Retina (tissue), 1 donor: ENCODE measurements around the gene MED13.
"Not testable (repeated sequence)": the region's sequence is repeated elsewhere in the genome, so short reads cannot be mapped to it uniquely, and the experiment has no call there.

Experiments used
- DNase-seq: peaks from one replicate; pipeline ENCODE4 v3.0.0-alpha.2; 2016

The MED13 gene

DNA sequence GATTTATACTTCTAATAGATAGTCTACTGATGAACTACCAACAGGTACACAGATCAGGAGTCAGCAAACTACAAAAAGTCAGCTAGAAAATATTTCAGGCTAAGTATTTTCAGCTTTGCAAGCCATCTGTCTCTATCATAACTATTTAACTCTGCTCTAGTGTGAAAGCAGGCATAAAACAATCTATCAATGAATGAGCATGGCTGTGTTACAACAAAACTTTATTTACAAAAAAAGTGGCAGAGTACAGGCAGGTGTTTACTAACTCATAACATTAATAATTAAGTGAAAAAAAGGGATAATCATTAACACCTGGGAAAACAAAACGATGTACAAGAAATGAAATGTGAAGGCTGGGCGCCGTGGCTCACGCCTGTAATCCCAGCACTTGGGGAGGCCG, 15.8 kb downstream of the MED13 start:
- DNase-seq = no peak

DNA sequence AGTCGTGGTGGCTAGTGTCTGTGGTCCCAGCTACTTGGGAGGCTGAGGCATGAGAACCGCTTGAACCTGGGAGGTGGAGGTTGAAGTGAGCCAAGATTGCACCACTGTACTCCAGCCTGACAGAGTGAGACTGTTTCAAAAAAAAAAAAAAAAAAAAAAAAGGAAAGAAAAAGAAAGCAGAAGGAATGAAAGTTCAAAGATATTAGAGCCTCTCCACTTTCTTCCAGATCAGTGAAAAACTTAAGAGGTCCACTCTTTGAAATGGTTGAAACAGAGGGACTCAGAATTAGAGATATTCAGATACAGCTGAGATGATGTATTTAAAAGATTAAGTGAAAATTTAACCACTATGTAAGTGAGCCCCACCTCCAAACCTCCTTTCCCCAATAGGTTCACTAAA, 16.8 kb downstream of the MED13 start:
- no peak for DNase-seq

DNA sequence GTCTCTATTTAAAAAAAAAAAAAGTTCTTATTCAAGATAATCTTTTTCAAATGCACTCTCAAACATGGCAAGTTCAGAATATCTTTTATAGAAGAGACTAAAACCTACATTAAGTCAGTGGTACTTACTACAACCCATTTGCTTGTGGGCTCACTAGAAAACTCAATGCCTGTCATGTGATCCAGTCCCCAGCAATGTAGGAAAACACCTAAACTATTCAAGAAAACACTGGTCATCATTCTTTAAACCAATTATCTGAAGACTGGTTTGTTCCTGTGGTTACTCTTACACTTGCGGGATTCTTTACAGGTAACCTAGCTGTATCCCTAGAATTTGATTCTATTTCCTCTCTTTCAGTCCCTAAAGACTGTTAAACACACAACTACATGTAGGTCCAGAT, 19.6 kb downstream of the MED13 start:
- no peak for DNase-seq

DNA sequence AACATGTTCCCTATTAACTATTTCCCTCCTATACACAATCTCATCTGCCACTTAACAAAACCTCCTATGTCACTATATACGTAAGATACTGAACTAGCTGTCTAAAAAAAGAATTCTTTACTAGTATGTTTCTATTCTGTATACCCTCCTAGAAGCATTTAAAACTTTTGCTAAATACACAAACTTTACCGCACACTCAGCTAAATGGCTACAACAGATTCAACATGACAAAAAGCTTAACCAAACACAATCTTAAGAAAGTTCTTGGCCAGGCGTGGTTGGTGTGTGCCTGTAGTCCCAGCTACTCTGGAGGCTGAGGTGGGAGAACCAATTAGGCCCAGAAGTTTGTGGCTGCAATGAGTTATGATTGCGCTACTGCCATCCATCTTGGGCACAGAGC, 20.0 kb downstream of the MED13 start:
- DNase-seq = no peak

DNA sequence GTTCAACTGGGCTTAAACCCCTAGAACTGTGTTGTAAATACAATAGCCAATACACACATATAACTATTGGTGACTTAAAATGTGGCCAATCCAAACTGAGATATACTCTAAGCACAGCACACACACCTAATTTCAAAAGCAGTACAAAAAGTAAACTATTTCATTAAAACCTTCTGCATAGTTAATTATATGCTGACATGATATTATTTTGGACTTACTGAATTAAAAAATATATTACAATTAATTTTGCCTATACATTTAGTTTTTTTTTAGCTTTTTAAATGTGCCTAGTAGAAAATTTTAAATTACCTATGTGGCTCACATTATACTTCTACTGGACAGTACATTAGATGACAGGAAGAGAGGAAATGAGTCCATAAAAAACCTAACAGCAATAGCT, 21.5 kb downstream of the MED13 start:
- DNase-seq = no peak

DNA sequence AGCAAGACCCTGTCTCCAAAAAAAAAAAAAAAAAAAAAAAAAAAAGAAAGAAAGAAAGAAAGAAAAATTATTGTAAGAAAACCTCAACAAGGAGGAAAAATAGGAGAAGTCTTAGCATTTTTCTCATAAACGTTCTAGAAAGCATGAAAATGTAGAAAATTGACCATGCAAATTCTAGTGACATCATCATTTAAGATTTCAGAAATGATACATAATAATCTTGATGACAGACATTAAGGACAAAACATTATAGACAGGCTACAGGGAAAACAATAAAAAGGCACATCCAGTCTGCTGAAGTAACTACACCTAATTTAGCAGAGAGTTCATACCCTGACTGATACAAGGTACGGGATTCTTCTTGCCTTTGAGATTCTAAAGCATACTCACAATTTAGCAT, 21.9 kb downstream of the MED13 start:
- no peak for DNase-seq

DNA sequence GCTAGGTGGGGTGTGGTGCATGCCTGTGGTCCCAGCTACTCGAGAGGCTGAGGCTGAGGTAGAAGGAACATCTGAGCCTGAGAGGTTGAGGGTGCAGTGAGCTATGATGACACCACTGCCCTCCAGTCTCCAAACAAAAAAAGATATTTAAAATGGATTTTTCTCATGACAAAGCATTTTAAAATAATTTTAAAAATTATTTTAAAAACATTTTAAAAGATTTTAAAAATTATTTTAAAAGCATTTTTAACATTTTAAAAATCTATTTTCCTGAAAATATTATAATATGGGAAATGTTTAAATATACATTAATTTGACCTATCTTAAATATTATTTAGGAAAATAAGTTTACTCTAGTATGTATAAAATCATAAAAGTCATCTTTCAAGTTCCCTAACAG, 26.8 kb downstream of the MED13 start:
- no peak for DNase-seq

DNA sequence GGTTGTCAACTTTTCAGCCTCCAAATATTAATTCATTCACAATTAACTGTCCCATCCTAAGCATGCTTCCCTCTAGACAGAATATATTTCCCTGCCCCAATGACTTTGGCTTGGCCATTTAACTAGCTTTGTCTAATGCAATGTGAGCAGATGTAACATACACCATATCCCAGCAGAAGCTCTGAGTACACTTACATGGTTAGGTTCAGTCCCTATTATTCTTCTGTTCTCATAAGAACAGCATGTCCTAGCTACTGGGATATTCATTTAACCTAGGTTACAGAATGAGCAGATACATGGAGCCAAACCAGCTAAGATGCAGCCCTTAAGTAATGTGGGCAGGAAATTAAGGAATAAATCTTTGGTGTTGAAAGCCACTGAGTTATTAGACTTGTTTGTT, 31.8 kb downstream of the MED13 start:
- DNase-seq = no peak

DNA sequence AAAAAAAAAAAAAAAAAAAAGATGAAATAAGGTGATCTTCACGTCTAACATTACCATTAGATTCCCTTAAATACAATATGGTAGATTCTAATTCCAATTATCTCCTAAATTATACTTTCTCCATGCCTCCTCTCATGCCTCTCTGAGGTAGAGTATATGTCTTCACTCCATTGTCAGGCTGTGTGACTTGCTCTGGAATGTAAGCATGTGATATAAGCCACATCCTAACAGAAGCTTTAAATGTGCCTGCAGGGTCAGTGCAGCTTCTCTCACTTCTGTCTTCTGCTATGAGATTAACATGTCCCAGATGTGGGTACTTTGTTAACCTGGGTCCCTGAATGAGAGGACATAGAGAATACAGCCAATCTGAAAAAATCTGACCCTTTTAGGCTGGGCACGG, 32.6 kb downstream of the MED13 start:
- no peak for DNase-seq

DNA sequence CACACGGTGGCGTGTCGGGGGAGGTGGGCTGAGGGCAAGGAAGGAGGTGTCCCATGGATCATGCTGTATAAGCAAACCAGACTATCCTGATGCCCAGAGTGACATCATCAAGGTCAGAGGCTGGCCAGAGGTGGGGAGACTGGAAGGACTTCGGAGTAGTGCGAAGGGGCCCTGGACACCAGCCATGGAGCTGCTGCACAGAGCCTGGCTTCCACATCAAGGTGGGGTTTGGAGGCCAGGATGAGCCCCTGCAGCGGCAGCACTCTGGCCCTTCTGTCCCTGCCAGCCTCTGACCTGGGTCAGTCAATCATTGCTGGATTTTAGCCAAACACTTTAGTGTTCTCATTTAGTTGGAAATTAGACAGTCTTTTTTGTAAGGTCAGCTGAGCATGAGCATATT, 34.8 kb downstream of the MED13 start:
- no peak for DNase-seq

DNA sequence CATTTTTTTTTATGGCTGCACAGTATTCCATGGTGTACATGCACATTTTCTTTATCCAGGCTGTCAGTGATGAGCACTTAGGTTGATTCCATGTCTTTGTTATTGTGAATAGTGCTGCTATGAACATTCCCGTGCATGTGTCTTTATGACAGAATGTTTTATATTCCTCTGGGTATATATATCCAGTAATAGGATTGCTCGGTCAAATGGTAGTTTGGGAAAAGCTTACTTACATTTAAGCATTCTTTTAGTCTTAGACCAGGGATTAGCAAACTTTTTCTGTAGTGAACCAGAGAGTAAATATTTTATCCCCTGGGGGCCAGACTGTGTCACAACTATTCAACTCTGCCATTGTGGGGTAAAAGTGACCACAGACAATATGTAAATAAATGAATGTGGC, 40.2 kb downstream of the MED13 start:
- no peak for DNase-seq

DNA sequence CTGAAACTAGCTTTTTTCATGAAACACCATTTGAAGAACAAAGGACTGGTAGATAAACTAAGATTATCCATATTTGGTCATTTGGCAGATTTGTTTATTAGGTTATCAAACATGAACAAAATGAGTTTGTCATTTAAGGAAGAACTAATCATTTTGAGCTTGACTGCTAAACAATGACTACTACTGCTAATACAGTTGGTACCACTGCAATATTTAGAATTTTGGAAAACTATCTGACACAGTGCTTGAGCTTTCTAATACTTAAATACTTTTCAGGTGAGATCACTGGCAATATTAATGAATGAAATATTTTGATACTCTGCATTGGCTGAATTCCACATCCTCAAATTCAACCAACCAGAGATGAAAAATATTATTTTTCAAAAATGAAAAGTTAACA, 47.2 kb downstream of the MED13 start:
- DNase-seq = no peak

DNA sequence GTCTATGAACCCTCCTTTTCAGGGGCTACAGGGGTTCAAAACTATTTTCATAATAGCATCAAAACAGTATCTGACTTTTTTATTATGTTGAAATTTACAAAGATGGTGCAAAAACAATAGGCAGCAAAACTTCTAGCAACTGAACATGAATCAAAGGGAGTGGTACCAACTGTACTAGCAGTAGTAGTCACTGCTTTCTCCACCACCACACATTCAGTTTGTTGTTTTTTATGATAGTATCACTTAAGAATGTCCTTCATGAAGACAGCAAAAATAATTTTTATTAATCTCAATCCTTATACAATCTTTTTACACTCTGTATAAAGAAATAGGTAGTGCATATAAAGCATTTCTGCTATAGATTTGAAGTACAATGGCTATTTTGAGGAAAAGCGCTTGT, 47.6 kb downstream of the MED13 start:
- no peak for DNase-seq

DNA sequence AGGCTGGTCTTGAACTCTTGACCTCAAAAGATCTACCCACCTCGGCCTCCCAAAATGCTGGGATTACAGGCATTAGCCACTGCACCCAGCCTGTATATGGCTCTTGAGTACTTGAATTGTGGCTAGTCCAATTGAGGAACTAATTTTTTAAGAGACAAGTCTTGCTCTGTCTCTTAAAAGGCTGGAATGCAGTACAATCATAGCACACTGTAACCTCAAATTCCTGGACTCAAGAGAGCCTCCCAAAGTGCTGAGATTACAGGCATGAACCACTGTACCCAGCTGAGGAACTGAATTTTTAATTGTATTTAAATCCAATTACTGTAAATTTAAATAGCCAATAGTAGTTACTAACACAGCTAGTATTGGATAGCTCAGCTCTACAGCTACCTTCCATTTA, 50.6 kb downstream of the MED13 start:
- DNase-seq = no peak

DNA sequence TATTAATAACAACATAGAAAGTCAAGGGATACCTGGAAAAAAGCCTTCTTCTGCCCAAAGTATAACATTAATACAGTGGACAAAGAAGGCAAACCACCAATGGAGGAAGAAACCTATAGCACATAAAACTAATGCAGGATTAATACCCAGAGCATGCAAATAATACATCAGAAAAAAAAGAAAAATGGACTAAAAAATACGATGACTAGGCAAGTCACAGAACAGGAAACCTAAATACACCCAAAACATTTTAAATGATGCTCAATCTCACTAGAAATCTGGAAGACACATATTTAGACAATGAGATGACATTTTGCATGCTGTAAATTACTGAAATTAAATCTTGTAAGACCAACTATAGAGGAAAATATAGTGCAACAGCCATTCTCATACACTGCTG, 55.9 kb downstream of the MED13 start:
- no peak for DNase-seq

DNA sequence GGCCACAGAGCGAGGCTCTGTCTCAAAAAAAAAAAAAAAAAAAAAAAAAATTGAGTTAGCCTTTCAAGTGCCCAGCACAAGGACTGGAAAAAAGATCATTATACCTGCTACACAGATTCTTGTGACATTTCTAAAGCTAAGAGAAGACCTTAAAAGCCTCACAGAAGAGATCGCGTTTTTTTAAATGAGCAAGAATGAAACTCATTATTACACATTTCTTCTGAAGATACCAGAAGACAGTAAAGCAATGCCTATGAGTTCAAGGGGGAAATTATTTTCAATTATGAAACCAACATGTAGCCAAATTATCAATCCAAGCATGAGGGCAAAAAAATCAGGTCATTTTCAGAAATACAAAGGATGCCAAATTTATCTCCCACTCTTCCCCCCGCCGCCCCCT, 56.8 kb downstream of the MED13 start:
- DNase-seq = no peak

DNA sequence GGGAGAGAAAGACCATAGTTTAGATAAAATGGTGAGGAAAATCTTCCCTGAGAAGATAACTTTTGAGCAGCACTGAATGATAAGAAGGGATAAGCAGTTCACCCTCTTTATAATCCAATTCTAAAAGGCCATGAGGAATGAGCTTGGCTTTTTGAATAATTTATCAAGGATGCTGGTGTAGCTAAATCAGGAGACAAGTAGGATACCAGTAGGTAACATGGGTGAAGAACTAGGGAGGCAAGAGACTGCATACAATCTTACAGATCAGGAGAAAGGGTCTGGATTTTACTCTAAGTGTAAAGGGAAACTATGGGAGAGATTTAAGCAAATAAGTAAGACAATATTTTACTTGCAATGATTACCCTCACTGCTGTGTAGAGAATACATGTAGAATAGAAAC, 60.7 kb downstream of the MED13 start:
- no peak for DNase-seq

DNA sequence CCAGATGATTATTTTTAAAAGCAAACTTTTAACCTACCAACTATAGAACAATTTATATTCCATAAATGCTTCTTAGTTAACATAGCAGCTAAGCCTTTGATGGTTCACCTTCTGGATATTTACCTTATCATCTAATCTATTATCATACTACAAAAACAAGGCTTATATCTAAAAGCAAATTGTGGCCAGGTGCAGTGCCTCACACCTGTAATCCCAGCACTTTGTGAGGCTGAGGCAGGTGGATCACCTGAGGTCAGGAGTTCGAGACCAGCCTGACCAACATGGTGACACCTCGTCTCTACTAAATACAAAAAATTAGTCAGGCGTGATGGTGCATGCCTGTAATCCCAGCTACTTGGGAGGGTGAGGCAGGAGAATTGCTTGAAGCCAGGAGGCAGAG, 61.9 kb downstream of the MED13 start:
- not testable (repeated sequence) for DNase-seq

DNA sequence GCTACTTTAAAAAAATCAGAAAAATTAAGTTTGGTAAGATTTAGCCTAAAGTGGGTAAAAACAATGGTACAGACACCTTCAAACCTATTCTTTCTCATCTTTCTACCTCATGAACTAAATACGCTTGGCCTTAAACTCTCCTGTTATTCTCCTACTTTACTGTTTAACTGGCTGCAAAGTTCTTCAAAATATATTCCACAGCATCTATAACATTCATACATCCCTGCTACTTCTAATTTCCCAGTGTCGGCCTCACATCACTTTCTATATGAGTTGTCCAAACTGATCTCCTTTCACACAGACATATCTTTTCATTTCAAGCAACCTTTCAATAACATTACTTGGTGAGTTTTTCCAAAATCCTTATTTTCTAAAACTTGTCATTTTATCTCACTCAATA, 64.0 kb downstream of the MED13 start:
- DNase-seq = no peak

DNA sequence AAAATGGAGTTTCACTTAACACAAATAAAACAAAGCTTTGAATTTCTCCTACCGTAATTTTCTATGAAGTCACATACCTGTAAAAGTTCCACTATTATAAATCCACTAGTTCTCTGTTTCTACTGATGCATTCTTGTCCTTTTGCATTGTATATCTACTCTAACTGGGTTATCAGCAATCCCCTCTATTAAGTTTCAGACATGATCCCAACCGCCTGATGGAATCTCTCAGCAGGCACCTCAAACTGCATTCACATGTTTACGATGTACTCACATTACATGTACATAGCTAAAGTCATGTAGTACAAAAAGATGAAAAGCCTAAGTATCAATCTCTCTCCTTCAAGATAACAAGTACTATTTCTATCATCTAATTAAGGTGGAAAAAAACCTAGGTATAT, 64.9 kb downstream of the MED13 start:
- no peak for DNase-seq

DNA sequence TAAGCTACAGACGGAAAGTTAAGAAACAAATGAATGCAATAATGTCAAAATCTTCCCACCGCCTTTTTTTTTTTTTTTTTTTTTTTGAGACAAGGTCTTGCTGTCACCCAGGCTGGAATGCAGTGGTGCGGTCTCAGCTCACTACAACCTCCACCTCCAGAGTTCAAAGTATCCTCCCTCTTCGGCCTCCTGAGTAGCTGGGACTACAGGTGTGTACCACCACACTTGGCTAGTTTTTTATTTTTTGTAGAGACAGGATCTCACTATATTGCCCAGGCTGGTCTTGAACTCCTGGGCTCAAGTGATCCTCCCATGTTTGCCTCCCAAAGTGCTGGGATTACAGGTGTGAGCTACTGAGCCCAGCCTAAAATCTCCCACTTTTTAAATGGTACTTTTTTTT, 66.5 kb downstream of the MED13 start:
- DNase-seq = not testable (repeated sequence)

DNA sequence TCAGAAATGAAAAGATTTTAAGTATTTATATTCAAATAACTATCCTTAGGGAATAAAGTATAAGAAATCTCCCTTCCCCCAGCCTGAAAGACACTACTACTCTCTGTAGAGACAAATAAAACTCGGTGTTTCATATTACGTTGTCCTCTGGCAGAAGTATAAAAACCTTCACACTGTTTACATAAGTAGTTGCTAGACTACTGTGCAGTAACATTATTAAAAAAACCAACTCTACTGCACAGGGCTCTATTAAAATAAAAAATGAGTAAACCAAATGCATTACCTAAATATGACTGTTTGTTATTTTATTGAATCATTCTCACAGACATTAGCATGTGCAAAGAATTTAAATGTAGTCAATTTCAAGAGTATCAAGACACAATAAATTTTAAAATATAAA, 67.4 kb downstream of the MED13 start:
- no peak for DNase-seq

DNA sequence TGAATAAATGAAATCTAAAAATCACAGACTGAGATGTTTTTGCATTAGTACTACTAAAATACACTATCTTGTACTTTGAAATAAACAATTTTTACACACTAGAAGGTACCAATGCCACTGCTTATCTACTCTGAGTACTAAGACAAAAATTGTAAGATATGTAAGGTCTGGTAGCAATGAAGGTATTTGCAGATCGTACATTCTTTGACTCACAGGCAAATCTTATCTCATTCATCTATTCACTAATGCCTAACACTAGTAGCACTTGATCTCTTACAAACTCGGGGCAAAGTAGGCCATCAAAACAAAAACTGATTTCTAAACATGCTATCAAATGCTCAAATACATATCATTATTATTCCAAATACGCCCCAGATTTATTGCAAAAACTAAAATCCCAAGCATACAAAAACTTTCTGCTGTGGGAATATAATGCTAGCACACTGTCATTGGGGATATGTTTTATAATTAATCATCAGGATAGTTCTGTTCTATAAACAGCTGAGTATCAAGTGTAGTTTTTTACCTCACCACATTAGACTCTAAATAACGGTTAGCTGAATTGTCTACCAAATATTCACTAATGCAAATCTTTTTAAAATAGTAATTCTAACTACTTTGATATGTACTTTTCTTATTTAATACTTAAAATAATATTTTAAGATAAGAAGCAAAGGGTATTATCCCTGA, 68.0 kb downstream of the MED13 start:
- no peak for DNase-seq

DNA sequence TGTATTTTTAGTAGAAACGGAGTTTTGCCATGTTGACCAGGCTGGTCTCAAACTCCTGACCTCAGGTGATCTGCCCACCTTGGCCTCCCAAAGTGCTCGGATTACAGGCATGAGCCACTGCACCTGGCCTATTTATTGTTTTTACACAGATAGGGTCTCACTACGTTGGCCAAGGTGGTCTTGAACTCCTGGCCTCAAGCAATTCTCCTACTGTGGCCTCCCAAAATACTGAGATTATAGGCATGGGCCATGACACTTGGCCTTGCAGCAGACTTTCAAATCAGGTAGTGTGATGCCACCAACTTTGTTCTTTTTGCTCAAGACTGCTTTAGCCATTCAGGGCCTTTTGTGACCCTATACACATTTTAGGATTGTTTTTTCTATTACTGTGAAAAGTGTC, 75.6 kb downstream of the MED13 start:
- DNase-seq = no peak

DNA sequence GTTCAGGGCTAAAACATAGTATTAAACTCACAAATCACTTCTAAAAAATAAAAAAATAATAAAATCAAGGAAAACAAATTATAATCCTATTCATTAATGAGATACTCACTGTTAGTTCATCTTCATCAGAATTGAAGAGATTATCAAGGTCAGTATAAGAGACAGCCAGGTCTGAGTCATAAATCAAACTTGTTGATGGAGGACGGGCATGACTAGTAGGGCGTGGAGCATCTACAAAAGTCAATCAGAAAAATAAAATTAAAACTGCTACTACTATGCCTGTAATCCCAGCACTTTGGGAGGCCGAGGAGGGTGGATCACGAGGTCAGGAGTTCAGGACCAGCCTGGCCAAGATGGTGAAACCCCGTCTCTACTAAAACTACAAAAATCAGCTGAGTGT, 78.2 kb downstream of the MED13 start:
- DNase-seq = no peak

DNA sequence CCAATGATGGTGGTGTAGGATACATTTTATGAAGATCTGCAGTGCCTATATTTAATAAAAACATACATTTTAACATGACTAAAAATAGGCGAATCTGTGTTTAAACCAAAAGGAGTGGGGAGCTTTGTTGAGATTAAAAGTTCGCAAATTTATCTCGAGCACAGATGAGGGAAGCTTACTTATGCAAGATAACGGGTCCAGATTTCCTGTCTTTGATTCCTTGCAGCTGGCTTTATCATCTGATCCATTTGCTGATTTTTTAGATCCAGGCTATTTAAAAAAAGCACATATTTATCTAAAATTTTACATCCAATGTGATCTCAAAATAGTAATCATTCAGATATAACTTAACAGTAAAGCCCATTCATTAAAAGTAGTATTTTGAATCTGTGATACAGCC, 80.3 kb downstream of the MED13 start:
- DNase-seq = no peak
